ENCODE data around the gene SLC22A31. TPM values are rescaled to one million over a fixed set of nuclear protein-coding genes. Genes with fewer than 3 reads are reported as not detected.
"Not testable (repeated sequence)": the region's sequence is repeated elsewhere in the genome, so short reads cannot be mapped to it uniquely, and the experiment has no call there.

The SLC22A31 gene
- total RNA-seq, 1 donor from 2014 or later: 0.71 TPM

DNA sequence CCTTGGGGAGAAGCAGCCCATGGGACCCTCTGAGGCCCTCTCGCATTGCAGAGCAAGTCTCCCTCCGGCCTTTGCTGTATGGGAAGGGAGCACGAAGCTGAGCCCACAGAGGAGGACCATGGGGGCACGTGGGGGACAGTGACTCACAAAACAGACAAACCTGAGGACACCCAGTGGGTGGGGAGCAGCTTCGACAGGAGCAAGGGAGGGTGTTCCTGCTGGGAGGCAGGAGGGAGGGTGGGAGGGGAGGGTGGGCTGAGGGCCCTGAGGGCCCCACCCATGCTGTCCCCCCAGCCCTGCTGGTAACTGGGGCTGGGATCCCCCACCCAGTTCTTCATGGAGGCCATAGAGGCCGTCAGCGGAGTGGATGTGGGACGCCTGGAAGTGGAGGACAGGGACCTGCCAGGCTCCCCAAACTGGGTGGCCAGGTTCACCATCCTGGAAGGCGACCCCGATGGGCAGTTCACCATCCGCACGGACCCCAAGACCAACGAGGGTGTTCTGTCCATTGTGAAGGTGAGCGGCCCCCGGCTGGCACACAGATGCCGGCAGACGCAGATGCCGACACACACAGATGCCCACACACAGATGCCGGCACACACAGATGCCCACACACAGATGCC lies 12.5 kb downstream of the SLC22A31 start:
- Mint-ChIP-seq H3K4me3 (ENCODE audit: low read depth) (no peak overlapping the region), H3K9me3 (no peaks in the 10 kb centered on the region), H3K4me1 (ENCODE audit: low read depth) (no peaks in the 10 kb centered on the region), H3K27me3 (ENCODE audit: low read depth) (no peaks in the 10 kb centered on the region), H3K36me3 (ENCODE audit: low read depth) (no peaks in the 10 kb centered on the region), H3K27ac (no peak overlapping the region)
- intact Hi-C loops (cut with micrococcal nuclease): no loop called here
- no peak for DNase-seq (ENCODE audit: low spot score)

DNA sequence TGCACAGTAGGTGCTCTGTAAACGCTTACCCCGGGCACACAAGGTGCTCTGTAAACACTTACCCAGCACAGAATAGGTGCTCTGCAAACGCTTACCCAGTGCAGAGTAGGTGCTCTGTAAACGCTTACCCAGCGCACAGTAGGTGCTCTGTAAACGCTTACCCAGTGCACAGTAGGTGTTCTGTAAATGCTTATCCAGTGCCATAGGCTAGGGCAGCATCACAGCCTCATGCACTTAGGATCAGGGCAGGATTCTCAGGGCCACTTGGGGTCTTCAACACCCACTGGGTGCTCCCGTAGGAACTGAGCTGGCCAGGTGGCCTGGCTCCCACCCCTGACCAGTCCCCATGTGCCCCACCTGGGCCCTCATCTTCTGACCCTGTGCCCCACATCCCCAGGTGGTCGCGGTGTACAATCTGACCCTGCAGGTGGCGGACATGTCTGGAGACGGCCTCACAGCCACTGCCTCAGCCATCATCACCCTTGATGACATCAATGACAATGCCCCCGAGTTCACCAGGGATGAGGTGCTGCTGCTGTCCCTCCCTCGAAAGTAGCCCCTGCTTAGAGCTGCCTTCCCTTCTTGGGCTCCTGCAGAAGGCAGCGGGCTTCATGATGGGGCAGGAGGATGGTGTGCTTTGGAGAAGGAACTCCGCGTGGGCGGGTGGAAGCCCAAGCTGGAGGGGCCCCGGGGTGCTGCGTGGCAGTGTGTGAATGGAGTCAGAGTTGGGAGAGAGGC lies 13.1 kb downstream of the SLC22A31 start:
- Mint-ChIP-seq H3K27ac (no peak overlapping the region), H3K36me3 (ENCODE audit: low read depth) (no peaks in the 10 kb centered on the region), H3K27me3 (ENCODE audit: low read depth) (no peaks in the 10 kb centered on the region), H3K4me3 (ENCODE audit: low read depth) (no peak overlapping the region), H3K4me1 (ENCODE audit: low read depth) (no peaks in the 10 kb centered on the region), H3K9me3 (no peaks in the 10 kb centered on the region)
- intact Hi-C loops (cut with micrococcal nuclease): no loop called here
- no peak for DNase-seq (ENCODE audit: low spot score)

DNA sequence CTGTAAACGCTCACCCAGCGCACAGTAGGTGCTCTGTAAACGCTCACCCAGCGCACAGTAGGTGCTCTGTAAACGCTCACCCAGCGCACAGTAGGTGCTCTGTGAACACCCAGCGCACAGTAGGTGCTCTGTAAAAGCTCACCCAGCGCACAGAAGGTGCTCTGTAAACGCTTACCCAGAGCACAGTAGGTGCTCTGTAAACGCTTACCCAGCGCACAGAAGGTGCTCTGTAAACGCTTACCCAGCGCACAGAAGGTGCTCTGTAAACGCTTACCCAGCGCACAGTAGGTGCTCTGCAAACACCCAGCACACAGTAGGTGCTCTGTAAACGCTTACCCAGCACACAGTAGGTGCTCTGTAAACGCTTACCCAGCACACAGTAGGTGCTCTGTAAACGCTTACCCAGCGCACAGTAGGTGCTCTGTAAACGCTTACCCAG lies 13.7 kb downstream of the SLC22A31 start:
- H3K27ac Mint-ChIP-seq; H3K27me3 Mint-ChIP-seq (ENCODE audit: low read depth); H3K4me3 Mint-ChIP-seq (ENCODE audit: low read depth); DNase-seq (ENCODE audit: low spot score); H3K4me1 Mint-ChIP-seq (ENCODE audit: low read depth); intact Hi-C loops (cut with micrococcal nuclease); H3K36me3 Mint-ChIP-seq (ENCODE audit: low read depth); H3K9me3 Mint-ChIP-seq: not testable (repeated sequence)

DNA sequence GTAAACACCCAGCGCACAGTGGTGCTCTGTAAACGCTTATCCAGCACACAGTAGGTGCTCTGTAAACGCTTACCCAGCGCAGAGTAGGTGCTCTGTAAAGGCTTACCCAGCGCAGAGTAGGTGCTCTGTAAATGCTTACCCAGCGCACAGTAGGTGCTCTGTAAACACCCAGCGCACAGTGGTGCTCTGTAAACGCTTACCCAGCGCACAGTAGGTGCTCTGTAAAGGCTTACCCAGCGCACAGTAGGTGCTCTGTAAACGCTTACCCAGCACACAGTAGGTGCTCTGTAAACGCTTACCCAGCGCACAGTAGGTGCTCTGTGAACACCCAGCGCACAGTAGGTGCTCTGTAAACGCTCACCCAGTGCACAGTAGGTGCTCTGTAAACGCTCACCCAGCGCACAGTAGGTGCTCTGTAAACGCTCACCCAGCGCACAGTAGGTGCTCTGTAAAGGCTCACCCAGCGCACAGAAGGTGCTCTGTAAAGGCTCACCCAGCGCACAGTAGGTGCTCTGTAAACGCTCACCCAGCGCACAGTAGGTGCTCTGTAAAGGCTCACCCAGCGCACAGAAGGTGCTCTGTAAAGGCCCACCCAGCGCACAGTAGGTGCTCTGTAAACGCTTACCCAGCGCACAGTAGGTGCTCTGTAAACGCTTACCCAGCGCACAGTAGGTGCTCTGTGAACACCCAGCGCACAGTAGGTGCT lies 14.3 kb downstream of the SLC22A31 start:
- DNase-seq (ENCODE audit: low spot score); H3K4me3 Mint-ChIP-seq (ENCODE audit: low read depth); H3K36me3 Mint-ChIP-seq (ENCODE audit: low read depth); H3K4me1 Mint-ChIP-seq (ENCODE audit: low read depth); H3K27me3 Mint-ChIP-seq (ENCODE audit: low read depth); intact Hi-C loops (cut with micrococcal nuclease); H3K9me3 Mint-ChIP-seq; H3K27ac Mint-ChIP-seq: not testable (repeated sequence)

DNA sequence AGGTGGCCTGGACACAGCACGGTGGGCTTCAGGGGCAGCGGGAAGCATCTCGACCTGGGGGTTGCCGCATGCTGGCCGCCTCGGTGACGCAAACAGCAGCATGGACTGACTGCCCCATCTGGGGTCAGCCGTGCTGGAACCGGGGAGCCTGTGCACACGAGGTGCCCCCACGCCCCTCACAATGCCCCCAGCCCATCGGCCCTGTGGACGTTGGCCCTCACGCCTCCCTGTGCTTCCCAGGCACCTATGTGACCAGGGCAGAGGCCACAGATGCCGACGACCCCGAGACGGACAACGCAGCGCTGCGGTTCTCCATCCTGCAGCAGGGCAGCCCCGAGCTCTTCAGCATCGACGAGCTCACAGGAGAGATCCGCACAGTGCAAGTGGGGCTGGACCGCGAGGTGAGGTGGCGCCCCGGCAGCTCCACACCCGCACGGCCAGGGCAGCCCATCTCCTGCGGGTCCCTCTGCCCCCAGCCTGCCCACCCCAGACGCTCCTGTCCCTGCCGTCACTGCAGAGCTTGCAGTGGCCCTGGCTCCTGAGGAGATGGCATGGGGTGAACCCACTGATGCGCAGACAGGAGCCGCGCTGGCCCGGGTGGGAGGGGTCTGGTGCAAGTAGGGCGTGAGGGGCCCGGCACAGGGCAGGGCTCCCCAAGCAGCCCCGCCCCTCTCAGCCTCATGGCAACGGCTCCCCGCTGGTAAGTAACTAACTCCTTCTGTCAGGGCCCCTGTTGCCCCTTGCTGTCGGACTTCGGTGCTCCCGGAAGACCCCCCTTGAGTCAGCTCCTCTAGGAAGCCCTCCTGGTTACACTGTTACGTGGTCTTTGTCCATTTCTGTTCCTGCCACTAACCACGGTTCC lies 15.2 kb downstream of the SLC22A31 start:
- Mint-ChIP-seq H3K27me3 (ENCODE audit: low read depth) (no peaks in the 10 kb centered on the region), H3K36me3 (ENCODE audit: low read depth) (no peaks in the 10 kb centered on the region), H3K4me1 (ENCODE audit: low read depth) (no peaks in the 10 kb centered on the region), H3K27ac (no peak overlapping the region), H3K9me3 (no peaks in the 10 kb centered on the region), H3K4me3 (ENCODE audit: low read depth) (no peak overlapping the region)
- peak; percentile 53 for DNase-seq (ENCODE audit: low spot score)
- intact Hi-C loops (cut with micrococcal nuclease): no loop called here

DNA sequence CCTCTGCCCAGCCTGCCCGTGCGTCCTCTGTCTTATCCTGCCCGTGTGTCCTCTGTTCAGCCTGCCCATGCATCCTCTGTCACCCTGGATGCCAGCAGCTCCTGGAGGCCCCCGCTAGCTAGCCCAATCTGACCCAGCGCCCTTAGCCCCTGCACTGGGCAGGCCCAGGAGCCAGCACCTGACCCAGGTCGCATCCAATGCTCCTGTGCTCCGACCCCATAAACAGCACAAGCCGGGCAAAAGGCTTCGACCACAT lies 15.7 kb downstream of the SLC22A31 start:
- Mint-ChIP-seq H3K9me3 (no peaks in the 10 kb centered on the region), H3K27me3 (ENCODE audit: low read depth) (no peaks in the 10 kb centered on the region), H3K4me3 (ENCODE audit: low read depth) (no peak overlapping the region), H3K27ac (no peak overlapping the region), H3K36me3 (ENCODE audit: low read depth) (no peaks in the 10 kb centered on the region), H3K4me1 (ENCODE audit: low read depth) (no peaks in the 10 kb centered on the region)
- intact Hi-C loops (cut with micrococcal nuclease): no loop called here
- DNase-seq (ENCODE audit: low spot score): no peak

DNA sequence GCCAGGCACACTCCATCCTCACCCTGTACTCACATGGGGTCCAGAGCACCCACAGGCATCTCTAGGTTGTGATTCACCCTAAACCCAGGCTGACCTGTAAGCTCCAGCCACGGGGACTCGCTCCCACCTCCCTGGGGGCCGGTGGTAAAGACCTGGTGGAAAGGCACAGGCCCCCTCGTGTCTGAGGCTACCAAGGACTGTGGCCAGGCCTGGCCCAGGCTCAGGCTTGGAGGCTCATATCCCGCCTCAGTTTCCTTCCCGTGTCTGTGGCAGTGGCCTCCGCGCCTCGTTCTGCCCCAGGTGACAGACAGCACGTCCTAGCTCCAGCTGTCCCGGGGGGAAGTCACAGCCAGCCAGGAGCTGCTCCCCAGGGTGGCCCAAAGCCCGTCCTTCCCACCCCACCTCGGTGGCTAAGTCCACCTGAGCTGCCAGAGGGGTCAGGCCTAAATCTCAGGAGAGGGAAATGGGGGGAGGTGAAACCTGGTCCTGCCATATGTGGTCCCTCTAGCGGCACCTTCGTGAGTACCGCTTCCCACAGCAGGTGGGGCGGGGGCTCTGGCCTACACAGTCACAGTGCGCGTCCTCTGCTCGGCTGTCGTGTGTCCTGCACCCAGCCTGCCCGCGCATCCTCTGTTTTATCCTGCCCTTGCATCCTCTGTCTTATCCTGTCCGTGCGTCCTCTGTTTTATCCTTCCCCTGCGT lies 16.2 kb downstream of the SLC22A31 start:
- no peak for DNase-seq (ENCODE audit: low spot score)
- intact Hi-C loops (cut with micrococcal nuclease): no loop called here
- no peak overlapping the region for H3K27ac Mint-ChIP-seq
- no peaks in the 10 kb centered on the region for H3K27me3 Mint-ChIP-seq (ENCODE audit: low read depth)
- H3K4me1 Mint-ChIP-seq (ENCODE audit: low read depth): no peaks in the 10 kb centered on the region
- H3K9me3 Mint-ChIP-seq: no peaks in the 10 kb centered on the region
- no peak overlapping the region for H3K4me3 Mint-ChIP-seq (ENCODE audit: low read depth)
- no peaks in the 10 kb centered on the region for H3K36me3 Mint-ChIP-seq (ENCODE audit: low read depth)

DNA sequence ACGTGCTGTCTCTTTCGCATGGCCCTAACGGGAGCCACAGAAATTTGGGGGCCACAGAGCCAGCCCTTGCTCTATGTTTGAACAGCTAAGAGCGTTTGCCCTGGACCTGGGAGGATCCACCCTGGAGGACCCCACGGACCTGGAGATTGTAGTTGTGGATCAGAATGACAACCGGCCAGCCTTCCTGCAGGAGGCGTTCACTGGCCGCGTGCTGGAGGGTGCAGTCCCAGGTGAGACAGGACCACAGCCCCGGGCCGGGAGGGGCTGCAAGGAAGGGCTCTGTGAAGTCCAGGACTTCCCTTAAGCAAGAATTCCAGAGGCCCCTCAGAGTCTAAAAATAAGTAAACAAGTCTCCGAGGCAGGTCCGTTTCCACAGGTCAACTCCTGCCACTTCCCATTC lies 16.9 kb downstream of the SLC22A31 start:
- no peaks in the 10 kb centered on the region for H3K9me3 Mint-ChIP-seq
- intact Hi-C loops (cut with micrococcal nuclease): no loop called here
- no peaks in the 10 kb centered on the region for H3K4me1 Mint-ChIP-seq (ENCODE audit: low read depth)
- no peaks in the 10 kb centered on the region for H3K27me3 Mint-ChIP-seq (ENCODE audit: low read depth)
- no peak overlapping the region for H3K27ac Mint-ChIP-seq
- no peaks in the 10 kb centered on the region for H3K36me3 Mint-ChIP-seq (ENCODE audit: low read depth)
- no peak for DNase-seq (ENCODE audit: low spot score)
- no peak overlapping the region for H3K4me3 Mint-ChIP-seq (ENCODE audit: low read depth)

DNA sequence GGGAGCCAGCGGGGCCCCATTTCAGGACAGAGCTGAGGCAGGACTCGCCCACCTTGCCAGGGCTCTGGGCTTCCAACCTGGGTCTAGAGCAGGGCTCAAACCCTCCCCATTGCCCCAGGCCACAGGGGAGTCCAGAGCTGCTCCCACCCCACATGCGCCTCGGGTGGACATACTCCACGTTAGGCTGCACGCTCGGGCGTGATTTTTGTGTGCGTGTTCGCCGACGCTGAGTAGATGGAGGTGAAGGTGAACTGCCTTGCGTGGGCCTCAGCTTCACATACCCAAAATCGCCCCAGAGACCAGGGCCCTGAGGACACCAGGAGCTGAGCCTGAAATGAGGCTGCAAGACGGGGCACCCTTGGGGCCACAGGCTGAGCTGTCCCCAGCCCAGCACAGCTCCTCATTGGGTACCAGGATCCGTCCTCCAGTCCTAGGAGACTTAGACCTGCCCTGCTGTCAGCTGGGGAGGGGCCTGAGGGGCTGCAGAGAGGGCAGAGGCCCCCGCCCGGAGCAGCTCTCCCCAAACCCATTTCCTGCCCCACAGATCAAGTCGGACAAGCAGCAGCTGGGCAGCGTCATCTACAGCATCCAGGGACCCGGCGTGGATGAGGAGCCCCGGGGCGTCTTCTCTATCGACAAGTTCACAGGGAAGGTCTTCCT lies 20.6 kb downstream of the SLC22A31 start:
- DNase-seq (ENCODE audit: low spot score): no peak
- no peaks in the 10 kb centered on the region for H3K4me1 Mint-ChIP-seq (ENCODE audit: low read depth)
- intact Hi-C loops (cut with micrococcal nuclease): no loop called here
- no peaks in the 10 kb centered on the region for H3K9me3 Mint-ChIP-seq
- no peaks in the 10 kb centered on the region for H3K36me3 Mint-ChIP-seq (ENCODE audit: low read depth)
- no peak overlapping the region for H3K4me3 Mint-ChIP-seq (ENCODE audit: low read depth)
- no peaks in the 10 kb centered on the region for H3K27me3 Mint-ChIP-seq (ENCODE audit: low read depth)
- no peak overlapping the region for H3K27ac Mint-ChIP-seq

DNA sequence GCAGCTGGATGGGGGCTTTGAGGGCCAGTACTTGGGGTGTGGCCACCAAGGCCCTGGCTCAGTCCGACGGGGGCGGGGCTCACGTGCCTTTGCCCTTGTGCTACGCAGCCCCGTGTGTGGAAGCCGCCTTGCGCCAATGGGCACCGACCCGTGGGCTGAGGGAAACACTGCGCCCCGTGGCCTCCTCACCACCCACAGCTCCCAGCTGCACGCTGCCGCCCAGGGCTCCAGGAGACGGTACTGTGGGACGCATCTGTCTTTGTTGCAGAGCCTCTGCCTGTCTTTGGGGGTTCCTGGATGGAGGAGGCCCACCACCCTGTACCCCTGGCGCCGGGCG lies 21.2 kb downstream of the SLC22A31 start:
- intact Hi-C loops (cut with micrococcal nuclease): no loop called here
- no peaks in the 10 kb centered on the region for H3K9me3 Mint-ChIP-seq
- no peaks in the 10 kb centered on the region for H3K4me1 Mint-ChIP-seq (ENCODE audit: low read depth)
- no peak overlapping the region for H3K27ac Mint-ChIP-seq
- H3K36me3 Mint-ChIP-seq (ENCODE audit: low read depth): no peaks in the 10 kb centered on the region
- no peak for DNase-seq (ENCODE audit: low spot score)
- H3K27me3 Mint-ChIP-seq (ENCODE audit: low read depth): no peaks in the 10 kb centered on the region
- no peak overlapping the region for H3K4me3 Mint-ChIP-seq (ENCODE audit: low read depth)

DNA sequence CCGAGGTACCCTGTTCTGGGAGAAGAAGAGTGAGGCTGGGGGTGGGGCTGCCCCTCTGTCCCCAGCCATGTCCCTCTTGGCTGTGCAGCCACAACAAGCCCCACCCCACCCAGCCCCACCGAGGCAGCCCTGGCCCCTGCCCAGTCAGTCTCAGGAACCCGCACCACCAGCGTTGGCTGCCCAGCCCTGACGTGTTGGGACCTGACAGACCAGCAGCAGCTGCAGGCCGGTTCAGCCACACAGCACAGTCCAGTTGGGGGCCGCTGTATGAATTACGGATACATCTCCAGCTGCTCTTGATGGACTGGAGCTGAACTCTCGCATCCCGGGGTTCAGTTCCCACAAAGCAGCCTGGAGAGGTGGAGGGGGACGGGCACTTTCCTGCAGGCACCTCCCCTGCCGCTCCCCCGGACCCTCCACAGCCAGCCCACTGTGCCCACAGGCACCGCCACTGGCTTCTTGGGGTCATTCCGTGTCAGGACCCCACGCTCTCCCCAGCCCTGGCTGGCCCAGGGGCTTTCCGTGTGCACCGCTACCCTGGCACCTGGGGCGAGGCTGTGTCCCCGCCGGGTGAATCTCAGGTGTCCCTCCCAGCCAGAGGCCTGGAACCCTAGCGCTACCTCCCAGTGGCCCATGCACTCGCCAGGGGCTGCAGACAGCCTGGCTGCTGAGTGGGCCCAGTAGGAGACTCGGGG lies 21.7 kb downstream of the SLC22A31 start:
- Mint-ChIP-seq H3K27ac (no peak overlapping the region), H3K9me3 (no peaks in the 10 kb centered on the region), H3K27me3 (ENCODE audit: low read depth) (no peaks in the 10 kb centered on the region), H3K4me3 (ENCODE audit: low read depth) (no peak overlapping the region), H3K4me1 (ENCODE audit: low read depth) (no peaks in the 10 kb centered on the region), H3K36me3 (ENCODE audit: low read depth) (no peaks in the 10 kb centered on the region)
- intact Hi-C loops (cut with micrococcal nuclease): no loop called here
- DNase-seq (ENCODE audit: low spot score): no peak

DNA sequence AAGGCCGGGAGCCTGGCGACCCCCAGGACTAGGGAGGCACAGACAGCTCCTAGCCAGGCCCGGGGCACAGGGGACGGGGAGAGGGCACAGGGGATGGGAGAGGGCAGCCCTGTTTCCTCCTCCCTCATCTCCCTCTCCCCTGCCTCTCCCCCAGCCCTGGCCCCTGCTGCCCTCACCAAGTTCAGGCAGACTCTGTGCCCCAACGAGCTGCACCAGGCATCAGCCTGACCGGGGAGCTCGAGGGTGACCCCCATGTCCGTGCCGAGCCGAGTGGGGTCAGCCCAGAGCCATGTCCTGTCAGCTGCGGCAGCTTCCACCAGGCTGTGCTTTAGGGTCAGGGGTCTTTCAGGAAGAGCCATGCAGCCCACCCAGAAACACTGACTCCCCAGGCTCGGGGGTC lies 22.8 kb downstream of the SLC22A31 start:
- intact Hi-C loops (cut with micrococcal nuclease): no loop called here
- H3K9me3 Mint-ChIP-seq: no peaks in the 10 kb centered on the region
- no peak overlapping the region for H3K4me3 Mint-ChIP-seq (ENCODE audit: low read depth)
- no peaks in the 10 kb centered on the region for H3K27me3 Mint-ChIP-seq (ENCODE audit: low read depth)
- no peak overlapping the region for H3K27ac Mint-ChIP-seq
- no peaks in the 10 kb centered on the region for H3K36me3 Mint-ChIP-seq (ENCODE audit: low read depth)
- H3K4me1 Mint-ChIP-seq (ENCODE audit: low read depth): no peaks in the 10 kb centered on the region
- DNase-seq (ENCODE audit: low spot score): no peak

All from activated T-helper 2 cell treated with anti-CD3 and anti-CD28 coated beads, Interferon-gamma antibody, Interleukin-2, Interleukin-4, amounts not matched to agents 10 μg/mL and 5 μg/mL and 100 μg/mL, durations not matched to agents 14 hours and 24 hours and 36 hours (primary cell).